Common myeloid progenitor, CD34-positive (primary cell): ENCODE results near the gene ORM1.

Source experiments
- CTCF ChIA-PET: fragments of 350-600 bp; sonication (Branson Sonifier 250); formaldehyde crosslinking; loops from one replicate; lab custom pipeline; 2021; ENCODE audit warnings: antibody characterized with exemption; lab: Charles Lee
- POLR2A ChIA-PET: fragments of 350-600 bp; sonication (Branson Sonifier 250); formaldehyde crosslinking; loops from one replicate; lab custom pipeline; 2021; ENCODE audit warnings: antibody characterized with exemption; lab: Charles Lee
- DNase-seq, 3 donors: peaks; one replicate each; pipeline versions ENCODE4 v3.0.0 to v3.0.0-alpha.2; 2013
- H3K27ac ChIP-seq, 2 experiments: 1 replicate in 1 of 2; 2 replicates in 1 of 2; pipeline ENCODE4 v1.7.0; 2013; ENCODE audit warnings: inconsistent platforms in 2 of 2, low read length in 2 of 2, mild to moderate bottlenecking in 2 of 2, low read depth in 1 of 2, moderate library complexity in 1 of 2; ENCODE audit not compliant: severe bottlenecking in 2 of 2, insufficient read depth in 1 of 2, poor library complexity in 1 of 2
- H3K27me3 ChIP-seq, 5 experiments: replicated peaks in 2 of 5; 1 replicate in 3 of 5; 2 replicates in 2 of 5; pipeline versions ENCODE4 v1.6.1 to v1.7.0; 2013; ENCODE audit warnings: low read length in 4 of 5, mild to moderate bottlenecking in 2 of 5, moderate library complexity in 2 of 5, inconsistent platforms in 1 of 5; ENCODE audit not compliant: insufficient read depth in 5 of 5, control insufficient read depth in 4 of 5
- H3K36me3 ChIP-seq, 4 experiments: 1 replicate in 2 of 4; 2 replicates in 2 of 4; pipeline versions ENCODE4 v1.6.1 to v1.7.0; 2013; ENCODE audit warnings: low read length in 3 of 4, control low read depth in 1 of 4, mild to moderate bottlenecking in 1 of 4; ENCODE audit not compliant: control insufficient read depth in 4 of 4, insufficient read depth in 4 of 4
- H3K4me1 ChIP-seq, 4 experiments: 1 replicate in 3 of 4; 2 replicates in 1 of 4; pipeline versions ENCODE4 v1.6.1 to v1.7.1; 2013; ENCODE audit warnings: low read length in 3 of 4, mild to moderate bottlenecking in 3 of 4, control low read depth in 1 of 4, inconsistent platforms in 1 of 4, moderate library complexity in 1 of 4; ENCODE audit not compliant: control insufficient read depth in 4 of 4, insufficient read depth in 4 of 4; ENCODE audit errors: control extremely low read depth in 1 of 4
- H3K4me3 ChIP-seq, 7 experiments: 1 replicate in 4 of 7; 2 replicates in 3 of 7; pipeline versions ENCODE4 v1.5.1 to v1.7.0; 2013; ENCODE audit warnings: mild to moderate bottlenecking in 7 of 7, low read length in 6 of 7, moderate library complexity in 6 of 7, inconsistent platforms in 2 of 7, low read depth in 2 of 7, control low read depth in 1 of 7; ENCODE audit not compliant: insufficient read depth in 4 of 7, control insufficient read depth in 1 of 7; ENCODE audit errors: extremely low read depth in 1 of 7
- H3K9me3 ChIP-seq, 5 experiments: 1 replicate in 4 of 5; 2 replicates in 1 of 5; pipeline versions ENCODE4 v1.6.1 to v1.7.1; 2013; ENCODE audit warnings: low read length in 4 of 5, mild to moderate bottlenecking in 2 of 5, inconsistent platforms in 1 of 5, low read depth in 1 of 5, moderate library complexity in 1 of 5; ENCODE audit not compliant: control insufficient read depth in 4 of 5, insufficient read depth in 2 of 5; ENCODE audit errors: control extremely low read depth in 1 of 5
- WGBS: methylation state at CpG from one replicate; pipeline ENCODE4 v1.1.5; 2013; ENCODE audit not compliant: insufficient coverage; 5-methylcytosine and 5-hydroxymethylcytosine counted together

The ORM1 gene

GRCh38 chr9:114314256-114314867 lies 8.5 kb upstream of the ORM1 start:
- ChIA-PET CTCF (interaction anchor here (1.4 kb wide), 1 partner anchor 22 kb away, joined by 5 read pairs; no protein-coding TSS in a partner anchor), POLR2A (interaction anchor here (0.6 kb wide), 1 partner anchor 1033 kb away, joined by 3 read pairs; no protein-coding TSS in a partner anchor)
- H3K27ac ChIP-seq = no peak overlapping the region
- no peak overlapping the region for H3K4me3 ChIP-seq
- no peaks in the 10 kb centered on the region for H3K36me3 ChIP-seq
- no peaks in the 10 kb centered on the region for H3K27me3 ChIP-seq
- DNase-seq = no peak
- no peaks in the 10 kb centered on the region for H3K4me1 ChIP-seq
- peaks cover 0 to 3% (median 0%) of the 10 kb centered on the region in 5 experiments for H3K9me3 ChIP-seq
- 81% methylated on average over 6 of the region's 7 CpGs for WGBS

DNA sequence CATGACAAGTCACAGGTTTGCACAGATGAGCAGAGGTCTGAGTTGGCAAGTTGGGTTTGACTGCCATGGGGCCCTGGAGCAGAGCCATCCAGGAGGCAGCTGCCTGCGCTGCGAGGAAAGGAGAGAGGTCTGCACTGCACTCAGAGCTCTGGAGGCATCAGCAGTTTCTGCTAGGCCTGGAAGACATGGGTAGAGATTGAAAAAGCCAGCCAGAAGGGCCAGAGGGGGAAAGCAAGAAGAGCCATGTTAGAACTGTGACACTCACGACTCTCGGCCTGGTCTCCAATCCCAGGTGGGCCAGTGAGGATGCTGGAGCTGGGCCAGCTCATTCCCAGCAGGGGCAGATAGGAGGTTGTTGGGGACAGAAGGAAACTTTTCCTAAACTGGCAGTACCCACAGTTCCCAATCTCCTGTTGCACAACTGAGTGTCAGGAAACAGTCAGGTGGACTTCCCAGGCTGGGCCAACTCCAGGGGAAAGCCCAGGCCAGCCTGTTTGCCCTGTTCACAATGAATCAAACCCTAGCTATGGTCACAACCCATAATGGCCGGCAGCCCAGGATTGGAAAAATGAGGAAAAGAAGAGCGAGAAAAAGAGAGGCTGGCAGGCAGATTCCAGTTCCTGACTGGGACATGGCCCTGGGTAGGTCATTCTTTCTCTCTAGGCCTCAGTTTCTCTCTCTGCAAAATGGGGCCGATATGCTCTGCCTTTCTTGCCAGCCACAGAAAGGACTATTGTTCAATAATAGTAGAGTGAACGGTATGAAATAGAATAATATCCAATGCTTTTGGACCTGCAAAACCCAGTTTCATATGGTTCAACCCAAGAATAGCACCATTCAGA lies 7.8 kb upstream of the ORM1 start:
- no peaks in the 10 kb centered on the region for H3K27me3 ChIP-seq
- no peak overlapping the region for H3K4me3 ChIP-seq
- CTCF ChIA-PET = no interaction called here
- 93% methylated on average over 6 of the region's 8 CpGs for WGBS
- H3K36me3 ChIP-seq = no peaks in the 10 kb centered on the region
- POLR2A ChIA-PET = no interaction called here
- no peak overlapping the region for H3K27ac ChIP-seq
- no peak for DNase-seq
- H3K4me1 ChIP-seq = no peaks in the 10 kb centered on the region
- peaks cover 0 to 3% (median 0%) of the 10 kb centered on the region in 5 experiments for H3K9me3 ChIP-seq

- CTCF ChIA-PET = interaction anchor here (1.5 kb wide), 1 partner anchor 18 kb away, joined by 3 read pairs; no protein-coding TSS in a partner anchor
- WGBS = 93% methylated on average over 7 of the region's 8 CpGs
These were observed 7.1 kb upstream of the ORM1 start for GRCh38 chr9:114315723-114316363.

GRCh38 chr9:114316605-114317230 lies 6.2 kb upstream of the ORM1 start:
- POLR2A ChIA-PET = no interaction called here
- Histone ChIP-seq H3K9me3 (peaks cover 0 to 3% (median 0%) of the 10 kb centered on the region in 5 experiments), H3K36me3 (no peaks in the 10 kb centered on the region), H3K27me3 (no peaks in the 10 kb centered on the region), H3K4me3 (no peak overlapping the region), H3K4me1 (no peaks in the 10 kb centered on the region), H3K27ac (no peak overlapping the region)
- 100% methylated on average over 4 of the region's 10 CpGs for WGBS
- no peak for DNase-seq
- CTCF ChIA-PET = interaction anchor here (1.5 kb wide), 1 partner anchor 19 kb away, joined by 3 read pairs; no protein-coding TSS in a partner anchor

More at GRCh38 chr9:114315723-114316363, 7.1 kb upstream of the ORM1 start:
- H3K4me3 ChIP-seq = no peak overlapping the region
- no peaks in the 10 kb centered on the region for H3K27me3 ChIP-seq
- H3K9me3 ChIP-seq = peaks cover 0 to 3% (median 0%) of the 10 kb centered on the region in 5 experiments
- H3K36me3 ChIP-seq = no peaks in the 10 kb centered on the region
- no peak for DNase-seq
- no peaks in the 10 kb centered on the region for H3K4me1 ChIP-seq
- no peak overlapping the region for H3K27ac ChIP-seq
- POLR2A ChIA-PET = no interaction called here

DNA sequence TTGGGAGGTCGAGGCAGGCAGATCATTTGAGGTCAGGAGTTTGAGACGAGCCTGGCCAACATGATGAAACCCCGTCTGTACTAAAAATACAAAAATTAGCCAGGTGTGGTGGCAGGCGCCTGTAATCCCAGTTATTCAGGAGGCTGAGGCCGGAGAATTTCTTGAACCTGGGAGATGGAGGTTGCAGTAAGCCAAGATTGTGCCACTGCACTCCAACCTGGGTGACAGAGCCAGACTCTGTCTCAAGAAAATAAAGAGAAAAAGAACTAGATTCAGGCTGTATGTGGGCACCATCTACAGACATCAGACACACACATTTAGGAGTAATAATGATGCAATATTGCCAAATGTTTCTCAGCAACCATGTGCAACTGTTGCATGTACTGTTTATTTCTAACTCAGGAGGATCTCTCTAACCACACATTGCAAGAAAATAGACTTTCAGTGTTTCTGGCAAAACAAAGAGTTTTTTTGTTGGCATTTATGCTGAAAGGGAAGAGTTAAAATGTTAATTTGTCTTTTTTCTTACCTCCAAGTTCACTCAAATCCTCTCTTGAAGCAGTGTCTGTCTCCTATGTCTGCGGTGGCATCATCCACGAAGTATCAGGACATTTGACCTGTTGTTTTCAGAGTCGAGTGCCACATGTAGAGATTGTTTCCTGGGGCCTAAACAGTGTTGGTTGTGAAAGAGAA lies 5.1 kb upstream of the ORM1 start:
- no peaks in the 10 kb centered on the region for H3K4me1 ChIP-seq
- 96% methylated on average over 5 of the region's 8 CpGs for WGBS
- ChIA-PET POLR2A (no interaction called here), CTCF (no interaction called here)
- H3K27ac ChIP-seq = no peak overlapping the region
- peak in 1 of 3 donors; percentile 29 for DNase-seq
- H3K27me3 ChIP-seq = no peaks in the 10 kb centered on the region
- peaks cover 0 to 3% (median 0%) of the 10 kb centered on the region in 5 experiments for H3K9me3 ChIP-seq
- H3K36me3 ChIP-seq = no peaks in the 10 kb centered on the region
- no peak overlapping the region for H3K4me3 ChIP-seq

GRCh38 chr9:114318416-114318815 lies 4.5 kb upstream of the ORM1 start:
- Histone ChIP-seq H3K4me1 (no peaks in the 10 kb centered on the region), H3K9me3 (peaks cover 0 to 3% (median 0%) of the 10 kb centered on the region in 5 experiments), H3K27ac (no peak overlapping the region), H3K36me3 (no peaks in the 10 kb centered on the region), H3K27me3 (no peaks in the 10 kb centered on the region), H3K4me3 (no peak overlapping the region)
- DNase-seq = no peak
- WGBS = 95% methylated on average over 8 of the region's 8 CpGs
- CTCF ChIA-PET = interaction anchor here (0.8 kb wide), 1 partner anchor 211 kb away, joined by 3 read pairs; no protein-coding TSS in a partner anchor
- POLR2A ChIA-PET = no interaction called here
